Measurements from ENCODE around the gene SCFD2. TPM values are rescaled to one million over a fixed set of nuclear protein-coding genes. Genes with fewer than 3 reads are reported as not detected.

SCFD2 gene
- total RNA-seq, 2 donors from 2014 or later: 33.2 to 73.7 TPM

DNA sequence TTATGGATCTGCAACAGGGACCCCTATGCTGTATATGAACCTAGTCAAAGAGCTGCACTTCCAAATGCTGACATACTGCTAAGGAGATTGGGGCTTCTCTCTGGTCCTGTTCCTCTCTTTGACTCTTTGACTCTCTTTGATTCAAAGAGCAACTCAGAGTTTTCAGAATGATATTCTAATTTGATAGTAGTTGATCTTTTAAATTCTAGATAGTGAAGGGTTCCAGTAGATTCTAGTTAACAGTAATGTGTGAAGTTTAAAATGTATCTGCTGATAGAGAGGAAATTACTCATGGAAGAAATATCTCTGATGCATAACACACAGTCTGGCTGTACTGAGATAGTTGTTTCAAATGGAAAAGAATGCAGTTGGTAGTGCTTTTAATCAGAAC is 264.7 kb downstream of the SCFD2 start:
- Mint-ChIP-seq H3K36me3 (peaks cover 14% of the 10 kb centered on the region), H3K27ac (no peak overlapping the region), H3K9me3 (peaks cover 6% of the 10 kb centered on the region), H3K4me1 (ENCODE audit: low read depth in 2 of 2) (peaks cover 0 to 3% of the 10 kb centered on the region in 2 donors), H3K4me3 (no peak overlapping the region), H3K27me3 (no peaks in the 10 kb centered on the region)
- ATAC-seq (no peak), DNase-seq (ENCODE audit: low spot score) (no peak)

DNA sequence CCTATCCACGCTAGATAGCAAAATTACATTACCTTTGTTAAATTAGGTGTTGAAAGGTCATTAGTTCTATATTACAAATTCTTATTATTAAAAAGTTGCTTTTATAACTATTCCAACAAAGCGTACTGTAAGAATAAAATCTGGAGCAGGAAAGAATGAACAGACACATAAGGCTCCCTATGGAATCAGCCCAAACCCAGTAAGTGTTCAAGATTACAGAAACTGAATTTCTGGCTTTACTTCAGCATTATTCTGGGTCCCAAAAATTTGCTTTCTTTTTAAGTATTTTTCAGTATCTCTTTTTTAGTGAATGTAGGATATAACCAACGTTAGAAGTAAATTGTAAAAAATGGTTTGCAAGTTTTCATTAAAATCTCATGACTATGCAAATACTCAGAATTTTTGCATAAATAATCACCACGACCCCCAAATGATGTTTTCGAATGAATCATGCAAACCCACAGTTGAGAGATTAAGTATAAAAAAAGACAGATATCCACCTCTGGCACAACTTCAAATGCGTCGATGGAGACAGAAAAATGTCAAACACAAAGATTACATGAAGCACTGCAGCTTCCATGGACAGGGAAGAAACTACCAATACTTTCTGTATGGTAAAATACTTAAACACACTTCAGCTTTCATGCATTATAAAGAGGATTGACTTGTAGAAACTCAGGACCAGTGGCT is 265.2 kb downstream of the SCFD2 start:
- H3K4me1 Mint-ChIP-seq (ENCODE audit: low read depth in 2 of 2): peaks cover 0 to 3% of the 10 kb centered on the region in 2 donors
- H3K9me3 Mint-ChIP-seq: peaks cover 6% of the 10 kb centered on the region
- ATAC-seq: no peak
- H3K27me3 Mint-ChIP-seq: no peaks in the 10 kb centered on the region
- DNase-seq (ENCODE audit: low spot score): no peak
- no peak overlapping the region for H3K27ac Mint-ChIP-seq
- no peak overlapping the region for H3K4me3 Mint-ChIP-seq
- peaks cover 14% of the 10 kb centered on the region for H3K36me3 Mint-ChIP-seq

DNA sequence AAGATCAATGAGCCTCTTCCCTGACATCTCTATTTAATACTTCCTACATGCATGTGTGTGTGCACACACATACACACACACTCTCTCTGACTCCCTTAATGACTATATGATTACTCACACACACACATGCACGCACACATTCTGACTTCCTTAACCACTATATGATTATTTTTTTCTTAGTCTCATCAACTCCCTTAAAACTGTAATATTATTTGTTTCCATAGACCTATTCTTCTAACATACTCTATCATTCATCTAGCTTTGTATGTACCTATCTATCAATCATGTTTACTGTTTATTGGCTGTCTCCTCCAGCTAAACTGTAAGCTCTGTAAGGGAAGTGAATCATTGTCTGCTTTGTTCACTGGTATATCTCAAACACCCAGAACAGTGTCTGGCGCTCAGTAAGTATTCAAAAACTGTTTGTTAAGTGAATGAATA is 267.2 kb downstream of the SCFD2 start:
- peaks cover 0 to 3% of the 10 kb centered on the region in 2 donors for H3K4me1 Mint-ChIP-seq (ENCODE audit: low read depth in 2 of 2)
- peaks cover 11% of the 10 kb centered on the region for H3K9me3 Mint-ChIP-seq
- H3K27me3 Mint-ChIP-seq: no peaks in the 10 kb centered on the region
- DNase-seq (ENCODE audit: low spot score): no peak
- H3K36me3 Mint-ChIP-seq: peaks cover 14% of the 10 kb centered on the region
- H3K27ac Mint-ChIP-seq: no peak overlapping the region
- H3K4me3 Mint-ChIP-seq: no peak overlapping the region
- no peak for ATAC-seq

DNA sequence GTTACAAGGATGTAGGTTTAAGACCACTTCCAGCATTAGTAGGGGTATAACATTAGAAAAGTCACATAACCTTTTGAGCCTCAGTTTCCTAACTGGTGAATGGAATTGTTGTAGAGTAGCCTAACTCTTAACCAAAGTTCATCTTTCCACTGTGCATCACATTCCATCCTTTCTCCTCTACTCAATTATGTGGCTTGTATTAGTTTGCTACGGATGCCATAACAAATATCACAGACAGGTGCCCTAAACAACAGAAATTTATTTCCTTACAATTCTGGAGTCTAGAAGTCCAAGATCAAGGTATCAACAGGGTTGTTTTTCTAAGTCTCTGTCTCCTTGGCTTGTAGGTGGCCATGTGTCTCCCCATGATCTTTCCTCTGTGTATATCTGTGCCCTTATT is 271.8 kb downstream of the SCFD2 start:
- Mint-ChIP-seq H3K9me3 (peaks cover 14% of the 10 kb centered on the region), H3K27me3 (no peaks in the 10 kb centered on the region), H3K4me3 (no peak overlapping the region), H3K4me1 (ENCODE audit: low read depth in 2 of 2) (no peaks in the 10 kb centered on the region), H3K27ac (no peak overlapping the region), H3K36me3 (peaks cover 11% of the 10 kb centered on the region)
- DNase-seq (ENCODE audit: low spot score) (no peak), ATAC-seq (no peak)

- no peak for ATAC-seq
- no peak for DNase-seq (ENCODE audit: low spot score)
- peaks cover 8% of the 10 kb centered on the region for H3K36me3 Mint-ChIP-seq
- no peaks in the 10 kb centered on the region for H3K4me1 Mint-ChIP-seq (ENCODE audit: low read depth in 2 of 2)
- H3K9me3 Mint-ChIP-seq: peaks cover 19% of the 10 kb centered on the region
- H3K27ac Mint-ChIP-seq: no peak overlapping the region
- no peaks in the 10 kb centered on the region for H3K27me3 Mint-ChIP-seq
- H3K4me3 Mint-ChIP-seq: no peak overlapping the region
Observed at GRCh38 chr4:53089936-53090729, 275.7 kb downstream of the SCFD2 start.

DNA sequence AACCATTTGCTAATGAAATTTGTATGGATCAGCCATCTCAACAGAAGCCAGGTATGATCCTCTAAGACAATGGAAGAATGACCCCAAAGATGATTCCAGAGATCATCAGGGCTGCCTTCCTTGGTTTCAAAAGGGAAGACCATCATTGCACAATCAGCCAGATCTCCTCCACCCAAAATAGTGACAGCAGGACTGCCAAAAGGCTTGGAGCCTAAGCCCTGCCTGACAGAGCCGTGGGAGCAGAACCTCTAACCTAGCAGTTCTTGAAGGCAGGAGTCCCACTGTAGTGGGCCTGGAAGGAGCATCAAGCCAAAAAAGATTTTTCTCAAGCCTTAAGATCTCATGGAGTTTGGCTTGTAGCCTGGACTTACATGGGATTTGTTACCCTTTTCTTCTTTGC is 277.7 kb downstream of the SCFD2 start:
- no peak for DNase-seq (ENCODE audit: low spot score)
- H3K27me3 Mint-ChIP-seq: no peaks in the 10 kb centered on the region
- H3K27ac Mint-ChIP-seq: no peak overlapping the region
- H3K4me1 Mint-ChIP-seq (ENCODE audit: low read depth in 2 of 2): no peaks in the 10 kb centered on the region
- no peak for ATAC-seq
- H3K4me3 Mint-ChIP-seq: no peak overlapping the region
- peaks cover 20% of the 10 kb centered on the region for H3K36me3 Mint-ChIP-seq
- peaks cover 22% of the 10 kb centered on the region for H3K9me3 Mint-ChIP-seq

DNA sequence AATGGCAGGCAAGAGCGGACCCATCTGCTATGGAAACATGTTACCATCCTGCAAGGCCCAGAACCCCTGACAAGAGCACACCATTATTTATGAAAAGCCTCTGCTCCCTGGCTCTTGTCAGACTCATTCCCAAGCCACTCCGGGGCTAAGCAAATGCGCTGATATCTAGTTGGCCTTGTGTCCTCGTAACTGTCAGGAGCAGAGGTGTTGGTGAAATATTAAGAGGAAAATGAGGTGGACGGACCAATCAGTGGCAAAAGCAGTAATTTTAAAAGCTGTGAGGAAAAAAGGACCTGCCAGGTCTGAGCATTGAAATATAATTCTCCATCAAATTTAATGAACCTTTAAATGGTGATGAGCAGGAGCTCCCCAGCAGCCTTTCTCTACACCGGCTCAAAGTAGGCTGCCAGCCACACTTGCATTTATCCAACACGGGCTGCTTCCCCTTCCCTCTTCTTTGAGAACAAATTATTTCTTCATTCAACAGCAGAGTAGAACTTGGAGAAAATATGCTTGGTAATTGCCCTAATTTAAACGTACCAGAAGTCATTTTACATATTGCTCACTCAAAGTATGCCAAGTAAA is 289.4 kb downstream of the SCFD2 start:
- Mint-ChIP-seq H3K27me3 (no peaks in the 10 kb centered on the region), H3K36me3 (no peaks in the 10 kb centered on the region), H3K27ac (no peak overlapping the region), H3K4me1 (ENCODE audit: low read depth in 2 of 2) (peaks cover 0 to 3% of the 10 kb centered on the region in 2 donors), H3K4me3 (no peak overlapping the region), H3K9me3 (no peaks in the 10 kb centered on the region)
- ATAC-seq: no peak
- DNase-seq (ENCODE audit: low spot score): no peak

DNA sequence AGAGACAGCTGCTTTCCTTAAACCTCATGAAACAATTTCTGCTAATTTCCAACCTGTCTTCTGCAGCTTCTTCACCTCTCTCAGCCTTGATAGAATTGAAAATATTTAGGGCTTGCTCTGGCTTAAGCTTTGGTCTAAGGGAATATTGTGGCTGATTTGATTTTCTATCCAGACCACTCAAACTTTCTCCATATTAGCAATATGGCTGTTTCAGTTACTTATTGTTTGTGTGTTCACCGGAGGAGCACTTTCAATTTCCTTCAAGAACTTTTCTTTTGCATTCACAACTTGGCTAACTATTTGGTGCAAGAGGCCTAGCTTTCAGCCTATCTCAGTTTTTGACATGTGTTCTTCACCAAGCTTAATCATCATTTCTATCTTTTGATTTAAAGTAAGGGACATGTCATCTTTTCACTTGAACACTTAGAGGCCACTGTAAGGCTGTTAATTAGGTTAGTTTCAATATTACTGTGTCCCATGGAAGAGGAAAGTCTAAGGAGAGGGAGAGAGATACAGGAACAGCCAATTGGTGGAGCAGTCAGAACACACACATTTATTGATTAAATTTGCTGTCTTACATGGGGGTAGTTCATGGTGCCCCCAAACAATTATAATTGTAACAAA is 290.6 kb downstream of the SCFD2 start:
- H3K4me1 Mint-ChIP-seq (ENCODE audit: low read depth in 2 of 2): peaks cover 0 to 3% of the 10 kb centered on the region in 2 donors
- ATAC-seq (no peak), DNase-seq (ENCODE audit: low spot score) (no peak)

DNA sequence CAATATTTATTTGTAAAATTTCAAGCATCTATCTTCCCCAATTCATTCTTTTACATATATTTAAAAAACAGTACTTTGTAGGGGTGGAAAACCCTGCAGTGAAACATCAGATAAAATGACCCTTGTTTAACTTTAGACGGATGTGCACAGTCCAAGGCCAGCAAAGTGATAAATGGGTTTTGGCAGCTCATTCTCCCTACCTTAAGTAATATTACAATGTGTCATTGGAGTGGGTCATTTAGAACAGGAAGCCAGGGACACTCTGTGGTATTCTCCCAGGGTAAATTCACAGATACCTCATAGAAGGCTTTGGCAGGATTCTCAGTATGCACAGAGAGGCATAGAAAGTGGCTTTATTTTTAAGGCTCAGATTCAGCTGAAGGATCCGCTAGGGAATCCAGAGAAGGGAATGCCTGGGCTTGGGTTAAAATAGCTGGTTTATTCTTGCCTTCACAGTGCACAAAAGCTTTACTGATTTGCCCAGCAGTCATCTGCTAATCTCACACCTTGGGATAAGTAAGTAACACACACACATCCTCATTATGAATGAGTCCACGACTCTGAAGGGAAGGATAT is 297.0 kb downstream of the SCFD2 start:
- Mint-ChIP-seq H3K9me3 (peaks cover 10% of the 10 kb centered on the region), H3K27me3 (no peaks in the 10 kb centered on the region), H3K36me3 (peaks cover 12% of the 10 kb centered on the region), H3K4me1 (ENCODE audit: low read depth in 2 of 2) (peaks cover 7 to 9% of the 10 kb centered on the region in 2 donors), H3K27ac (no peak overlapping the region), H3K4me3 (no peak overlapping the region)
- DNase-seq (ENCODE audit: low spot score) (no peak), ATAC-seq (no peak)

More for the DNA sequence above, 290.6 kb downstream of the SCFD2 start:
- Mint-ChIP-seq H3K9me3 (peaks cover 4% of the 10 kb centered on the region), H3K4me3 (no peak overlapping the region), H3K27ac (no peak overlapping the region), H3K27me3 (no peaks in the 10 kb centered on the region), H3K36me3 (no peaks in the 10 kb centered on the region)

- Mint-ChIP-seq H3K27me3 (no peaks in the 10 kb centered on the region), H3K27ac (no peak overlapping the region), H3K4me3 (no peak overlapping the region), H3K4me1 (ENCODE audit: low read depth in 2 of 2) (peaks cover 7 to 9% of the 10 kb centered on the region in 2 donors), H3K36me3 (peaks cover 12% of the 10 kb centered on the region), H3K9me3 (peaks cover 10% of the 10 kb centered on the region)
- ATAC-seq: peak in 1 of 2 donors; percentile 62
- DNase-seq (ENCODE audit: low spot score): no peak
Observed at GRCh38 chr4:53067125-53067802, 298.6 kb downstream of the SCFD2 start.

DNA sequence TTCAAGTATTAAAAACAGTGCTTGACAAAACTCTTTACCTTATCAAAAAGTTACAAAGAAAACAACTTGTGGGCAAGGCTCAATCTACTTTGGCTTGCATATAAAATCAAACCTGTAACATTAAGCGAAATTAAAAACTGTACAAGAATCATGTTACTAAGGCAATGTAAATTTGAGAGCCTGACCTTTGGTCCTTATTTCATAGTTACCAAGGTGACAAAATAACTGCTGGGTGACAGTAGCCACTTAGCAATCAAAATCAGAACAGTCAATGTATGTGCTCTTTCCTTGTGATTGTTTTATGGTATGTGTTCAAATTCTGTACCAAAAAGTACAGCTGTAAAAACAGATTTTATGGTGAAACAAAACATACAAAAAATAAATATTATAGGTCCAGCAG is 299.7 kb downstream of the SCFD2 start:
- Mint-ChIP-seq H3K4me3 (no peak overlapping the region), H3K27ac (no peak overlapping the region), H3K27me3 (no peaks in the 10 kb centered on the region), H3K9me3 (peaks cover 10% of the 10 kb centered on the region), H3K36me3 (peaks cover 12% of the 10 kb centered on the region), H3K4me1 (ENCODE audit: low read depth in 2 of 2) (peaks cover 7 to 9% of the 10 kb centered on the region in 2 donors)
- no peak for DNase-seq (ENCODE audit: low spot score)
- ATAC-seq: no peak

- H3K4me1 Mint-ChIP-seq (ENCODE audit: low read depth in 2 of 2): peaks cover 7 to 9% of the 10 kb centered on the region in 2 donors
- peaks cover 12% of the 10 kb centered on the region for H3K36me3 Mint-ChIP-seq
- ATAC-seq: no peak
- H3K9me3 Mint-ChIP-seq: peaks cover 6% of the 10 kb centered on the region
- H3K27ac Mint-ChIP-seq: no peak overlapping the region
- no peak for DNase-seq (ENCODE audit: low spot score)
- no peaks in the 10 kb centered on the region for H3K27me3 Mint-ChIP-seq
- no peak overlapping the region for H3K4me3 Mint-ChIP-seq
Observed at GRCh38 chr4:53064609-53065008, 301.3 kb downstream of the SCFD2 start.

Measured in natural killer cell treated with Interleukin-12 subunit alpha and Interleukin-12 subunit beta and Interleukin-15 and Interleukin-18, amount 100 ng/mL, for 72 hours (primary cell).